CD4-positive, alpha-beta T cell (primary cell): ENCODE measurements around the gene ITSN2. TPM values are rescaled to one million over a fixed set of nuclear protein-coding genes. Genes with fewer than 3 reads are reported as not detected.

Source experiments
- ATAC-seq: fragments of 200-7000 bp; cut with Tn5 transposase; one replicate; pipeline ENCODE4 v1.10.0; 2022; ENCODE audit warnings: mild to moderate bottlenecking; ENCODE audit not compliant: poor library complexity
- CTCF ChIA-PET: fragments of 350-600 bp; sonication (Branson Sonifier 250); formaldehyde crosslinking; loops from one replicate; lab custom pipeline; 2021; ENCODE audit warnings: antibody characterized with exemption, inconsistent platforms; lab: Charles Lee
- POLR2A ChIA-PET: fragments of 350-600 bp; sonication (Branson Sonifier 250); formaldehyde crosslinking; loops from one replicate; lab custom pipeline; 2021; ENCODE audit warnings: antibody characterized with exemption, inconsistent platforms; lab: Charles Lee
- DNase-seq, 14 experiments: peaks; one replicate each; pipeline ENCODE4 v3.0.0-alpha.2; 2013 to 2020; ENCODE audit warnings: mixed read lengths in 2 of 14
- H3K27ac ChIP-seq, 2 donors: one replicate each; pipeline versions ENCODE4 v1.5.1 to v1.7.0; 2013; ENCODE audit warnings: low read length in 2 of 2, low read depth in 1 of 2, mild to moderate bottlenecking in 1 of 2
- H3K27me3 ChIP-seq, 2 experiments: 1 replicate in 1 of 2; 2 replicates in 1 of 2; pipeline versions ENCODE4 v1.6.1 to v1.7.0; 2013; ENCODE audit warnings: low read length in 2 of 2, control low read depth in 1 of 2, mild to moderate bottlenecking in 1 of 2, moderate library complexity in 1 of 2; ENCODE audit not compliant: insufficient read depth in 2 of 2, control insufficient read depth in 1 of 2
- H3K36me3 ChIP-seq: one replicate; pipeline ENCODE4 v1.6.1; 2013; ENCODE audit warnings: low read length, control low read depth; ENCODE audit not compliant: insufficient read depth
- H3K4me1 ChIP-seq: one replicate; pipeline ENCODE4 v1.6.1; 2013; ENCODE audit warnings: low read length, control low read depth; ENCODE audit not compliant: insufficient read depth
- H3K4me3 ChIP-seq: one replicate; pipeline ENCODE4 v1.5.1; 2013; ENCODE audit warnings: mild to moderate bottlenecking, low read length, moderate library complexity
- H3K9me3 ChIP-seq, 2 experiments: 1 replicate in 1 of 2; 2 replicates in 1 of 2; pipeline versions ENCODE4 v1.6.1 to v1.7.0; 2013; ENCODE audit warnings: low read length in 2 of 2, mild to moderate bottlenecking in 2 of 2, control low read depth in 1 of 2, moderate library complexity in 1 of 2; ENCODE audit not compliant: control insufficient read depth in 1 of 2, insufficient read depth in 1 of 2
- H3K27ac Mint-ChIP-seq: one replicate; pipeline ENCODE4 v1.8.0; 2020; ENCODE audit warnings: mixed read lengths
- H3K27me3 Mint-ChIP-seq: one replicate; pipeline ENCODE4 v1.8.0; 2021; ENCODE audit warnings: mixed read lengths
- H3K36me3 Mint-ChIP-seq: one replicate; pipeline ENCODE4 v1.8.0; 2021; ENCODE audit warnings: low read depth, mixed read lengths
- H3K4me1 Mint-ChIP-seq: one replicate; pipeline ENCODE4 v1.8.0; 2021; ENCODE audit warnings: low read depth, mixed read lengths
- H3K4me3 Mint-ChIP-seq: one replicate; pipeline ENCODE4 v1.8.0; 2020; ENCODE audit warnings: mild to moderate bottlenecking, mixed read lengths
- H3K9me3 Mint-ChIP-seq: one replicate; pipeline ENCODE4 v1.8.0; 2020; ENCODE audit warnings: mixed read lengths
- intact Hi-C, 2 experiments: fragments of 100-400 bp; cut with DNase I in 1 of 2; cut with micrococcal nuclease in 1 of 2; formaldehyde crosslinking; loops; one replicate each; pipeline versions ENCODE4 v1.15.1 to v1.9.0; 2023 to 2025; cut with DNase I, micrococcal nuclease
- total RNA-seq, 174 experiments: library from RNA in 2 of 174; stranded (reverse) in 2 of 174; gene quantifications; one replicate each; pipeline ENCODE4 v1.2.3 and lab custom pipeline; 2021 to 2026
- TF ChIP-seq, protein P1 (sequence below): fragments of 200-600 bp; IDR thresholded peaks from one replicate; pipeline ENCODE4 v1.8.0; 2022; ENCODE audit warnings: antibody characterized with exemption, mild to moderate bottlenecking

ITSN2 gene
- total RNA-seq, 2 experiments from 2014 or later, result 75.4 to 77.1 TPM

DNA sequence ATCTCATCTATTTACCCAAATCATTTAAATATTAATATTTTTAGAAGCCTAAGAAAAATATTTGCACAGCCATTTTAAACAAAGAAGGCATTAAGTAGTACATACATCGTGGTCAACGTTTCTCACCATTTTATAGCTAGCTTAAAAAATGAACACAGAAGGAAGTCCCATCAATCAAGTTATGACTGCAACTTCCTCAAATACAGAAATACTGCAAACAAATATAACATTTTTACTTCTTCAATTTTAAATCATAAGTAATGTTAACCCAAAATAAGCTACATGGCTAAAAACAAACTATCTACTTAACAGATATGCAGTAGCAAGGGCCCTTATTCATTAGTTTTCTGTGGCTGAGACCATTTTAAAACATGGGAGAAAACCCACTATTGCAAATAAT, 30.6 kb downstream of the ITSN2 start:
- peaks cover 53% of the 10 kb centered on the region for H3K4me1 Mint-ChIP-seq
- H3K27ac Mint-ChIP-seq, result peak overlapping the region; percentile 48
- no peaks in the 10 kb centered on the region for H3K27me3 Mint-ChIP-seq
- H3K4me3 Mint-ChIP-seq, result peak overlapping the region; percentile 42
- ChIA-PET POLR2A (interaction anchor here (1.4 kb wide), 1 partner anchor 10 kb away, joined by 3 read pairs; no protein-coding TSS in a partner anchor), CTCF (interaction anchor here (1.4 kb wide), 1 partner anchor 20 kb away, joined by 5 read pairs; no protein-coding TSS in a partner anchor)
- Histone ChIP-seq H3K27ac (no peak overlapping the region), H3K4me1 (peaks cover 12% of the 10 kb centered on the region), H3K9me3 (no peaks in the 10 kb centered on the region), H3K4me3 (no peak overlapping the region), H3K27me3 (no peaks in the 10 kb centered on the region), H3K36me3 (no peaks in the 10 kb centered on the region)
- ATAC-seq (no peak), DNase-seq (peak in 1 of 14 experiments; percentile 20)
- intact Hi-C loops, result no loop called here
- TF ChIP-seq, protein P1, sequence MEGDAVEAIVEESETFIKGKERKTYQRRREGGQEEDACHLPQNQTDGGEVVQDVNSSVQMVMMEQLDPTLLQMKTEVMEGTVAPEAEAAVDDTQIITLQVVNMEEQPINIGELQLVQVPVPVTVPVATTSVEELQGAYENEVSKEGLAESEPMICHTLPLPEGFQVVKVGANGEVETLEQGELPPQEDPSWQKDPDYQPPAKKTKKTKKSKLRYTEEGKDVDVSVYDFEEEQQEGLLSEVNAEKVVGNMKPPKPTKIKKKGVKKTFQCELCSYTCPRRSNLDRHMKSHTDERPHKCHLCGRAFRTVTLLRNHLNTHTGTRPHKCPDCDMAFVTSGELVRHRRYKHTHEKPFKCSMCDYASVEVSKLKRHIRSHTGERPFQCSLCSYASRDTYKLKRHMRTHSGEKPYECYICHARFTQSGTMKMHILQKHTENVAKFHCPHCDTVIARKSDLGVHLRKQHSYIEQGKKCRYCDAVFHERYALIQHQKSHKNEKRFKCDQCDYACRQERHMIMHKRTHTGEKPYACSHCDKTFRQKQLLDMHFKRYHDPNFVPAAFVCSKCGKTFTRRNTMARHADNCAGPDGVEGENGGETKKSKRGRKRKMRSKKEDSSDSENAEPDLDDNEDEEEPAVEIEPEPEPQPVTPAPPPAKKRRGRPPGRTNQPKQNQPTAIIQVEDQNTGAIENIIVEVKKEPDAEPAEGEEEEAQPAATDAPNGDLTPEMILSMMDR, result no peak
- peaks cover 15% of the 10 kb centered on the region for H3K36me3 Mint-ChIP-seq
- no peaks in the 10 kb centered on the region for H3K9me3 Mint-ChIP-seq

DNA sequence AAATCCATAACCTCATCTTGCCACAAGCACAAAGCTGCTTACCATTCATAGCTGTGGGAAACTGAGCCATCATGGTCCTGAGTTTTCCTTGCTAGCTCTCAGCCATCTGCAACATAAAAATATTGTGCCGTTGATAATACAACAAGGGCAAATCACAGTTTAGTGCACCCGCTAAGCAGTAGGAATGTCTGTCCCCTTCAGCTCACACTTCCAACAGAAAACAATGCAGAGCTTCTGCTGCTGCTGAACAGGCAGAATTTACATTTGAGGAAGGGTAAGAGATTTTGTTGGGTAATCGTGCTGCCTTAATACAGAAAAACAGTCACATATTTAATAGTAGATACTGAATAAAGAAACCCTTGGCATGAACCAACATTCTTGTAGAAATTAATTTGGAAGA, 32.3 kb downstream of the ITSN2 start:
- DNase-seq (no peak), ATAC-seq (no peak)
- Mint-ChIP-seq H3K36me3 (peaks cover 20% of the 10 kb centered on the region), H3K4me3 (no peak overlapping the region), H3K9me3 (no peaks in the 10 kb centered on the region), H3K27ac (no peak overlapping the region), H3K4me1 (peaks cover 38% of the 10 kb centered on the region), H3K27me3 (no peaks in the 10 kb centered on the region)
- CTCF ChIA-PET, result no interaction called here
- TF ChIP-seq, protein P1, result no peak
- no peak overlapping the region for H3K4me3 ChIP-seq
- H3K4me1 ChIP-seq, result peaks cover 9% of the 10 kb centered on the region
- no peaks in the 10 kb centered on the region for H3K36me3 ChIP-seq
- H3K9me3 ChIP-seq, result no peaks in the 10 kb centered on the region
- no peak overlapping the region for H3K27ac ChIP-seq
- intact Hi-C loops, result no loop called here
- H3K27me3 ChIP-seq, result no peaks in the 10 kb centered on the region
- POLR2A ChIA-PET, result no interaction called here

DNA sequence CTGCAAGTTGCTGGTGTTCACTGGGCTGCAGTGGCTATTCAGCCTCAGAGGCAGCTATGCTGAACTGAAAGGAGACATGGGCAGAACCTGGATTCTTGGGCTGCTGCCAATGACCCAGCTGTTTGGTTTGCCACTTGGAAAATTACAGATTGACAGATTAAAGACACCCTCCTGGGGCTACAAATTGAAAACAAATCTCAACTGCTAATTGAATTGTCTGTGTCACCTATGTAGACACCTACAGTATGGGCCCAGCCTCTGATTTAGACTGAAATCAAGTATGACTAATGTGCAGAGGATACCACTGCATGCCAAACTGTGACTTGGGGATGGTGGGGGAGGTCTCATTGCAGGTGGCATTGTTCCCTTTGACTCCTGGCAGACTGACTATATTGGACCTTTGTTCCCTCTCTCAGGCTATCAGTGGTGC, 42.8 kb downstream of the ITSN2 start:
- intact Hi-C loops, result loop anchor here in 1 of 2 experiments (5.0 kb wide), 1 partner anchor 40 kb away; no protein-coding TSS in a partner anchor
- no peak for ATAC-seq
- CTCF ChIA-PET, result no interaction called here

More for the DNA sequence above, 42.8 kb downstream of the ITSN2 start:
- no peak overlapping the region for H3K27ac Mint-ChIP-seq
- Histone ChIP-seq H3K4me3 (no peak overlapping the region), H3K9me3 (no peaks in the 10 kb centered on the region), H3K4me1 (peaks cover 8% of the 10 kb centered on the region), H3K27ac (no peak overlapping the region), H3K27me3 (no peaks in the 10 kb centered on the region), H3K36me3 (peaks cover 20% of the 10 kb centered on the region)
- H3K27me3 Mint-ChIP-seq, result no peaks in the 10 kb centered on the region
- no peaks in the 10 kb centered on the region for H3K9me3 Mint-ChIP-seq
- H3K36me3 Mint-ChIP-seq, result peaks cover 39% of the 10 kb centered on the region
- POLR2A ChIA-PET, result no interaction called here
- H3K4me3 Mint-ChIP-seq, result no peak overlapping the region
- peaks cover 38% of the 10 kb centered on the region for H3K4me1 Mint-ChIP-seq
- TF ChIP-seq, protein P1, result no peak
- DNase-seq, result no peak
